Stimulated activated memory B cell treated with anti-CD40 and anti-IgM and Interleukin-4, amounts not matched to agents 10 μg/mL and 1 μg/mL and 100 μg/mL, for 72 hours (primary cell): Measurements from ENCODE around the gene PRR5L.
A peak's percentile ranks its signal among the peaks of the same experiment; 100 is the strongest.

ENCODE experiments used
- ATAC-seq: fragments of 150-1000 bp; cut with Tn5 transposase; 2 replicates; pipeline ENCODE4 v1.10.0; 2021
- H3K27ac Mint-ChIP-seq: one replicate; pipeline ENCODE4 v1.8.0; 2022; ENCODE audit warnings: mild to moderate bottlenecking, mixed read lengths
- H3K27me3 Mint-ChIP-seq: one replicate; pipeline ENCODE4 v1.8.0; 2022; ENCODE audit warnings: mixed read lengths
- H3K36me3 Mint-ChIP-seq: one replicate; pipeline ENCODE4 v1.8.0; 2022; ENCODE audit warnings: mixed read lengths
- H3K4me1 Mint-ChIP-seq: one replicate; pipeline ENCODE4 v1.8.0; 2022; ENCODE audit warnings: mixed read lengths
- H3K4me3 Mint-ChIP-seq: one replicate; pipeline ENCODE4 v1.8.0; 2022; ENCODE audit warnings: mild to moderate bottlenecking, moderate library complexity, mixed read lengths
- H3K9me3 Mint-ChIP-seq: one replicate; pipeline ENCODE4 v1.8.0; 2022; ENCODE audit warnings: mixed read lengths

Gene PRR5L

DNA sequence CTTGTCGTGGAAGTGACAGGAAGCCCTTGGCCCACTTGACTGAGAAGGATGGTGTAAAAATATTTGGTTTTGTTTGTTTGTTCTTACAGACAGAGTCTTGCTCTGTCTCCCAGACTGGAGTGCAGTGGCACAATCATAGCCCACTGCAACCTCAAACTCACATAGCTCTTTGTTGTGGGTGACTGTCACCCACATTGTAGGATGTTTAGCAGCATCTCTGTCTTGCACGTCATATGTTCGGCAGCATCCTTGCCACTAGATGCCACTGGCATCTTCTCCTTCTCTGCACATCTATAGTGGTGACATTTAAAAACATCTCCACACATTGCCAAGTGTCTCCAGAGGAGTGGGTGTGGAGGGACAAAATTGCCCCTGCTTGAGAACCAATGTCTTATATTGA is 56.8 kb downstream of the PRR5L start:
- Mint-ChIP-seq H3K4me1 (peaks cover 62% of the 10 kb centered on the region), H3K4me3 (no peak overlapping the region), H3K27me3 (no peaks in the 10 kb centered on the region), H3K36me3 (no peaks in the 10 kb centered on the region), H3K27ac (peak overlapping the region; percentile 43), H3K9me3 (no peaks in the 10 kb centered on the region)
- no peak for ATAC-seq

DNA sequence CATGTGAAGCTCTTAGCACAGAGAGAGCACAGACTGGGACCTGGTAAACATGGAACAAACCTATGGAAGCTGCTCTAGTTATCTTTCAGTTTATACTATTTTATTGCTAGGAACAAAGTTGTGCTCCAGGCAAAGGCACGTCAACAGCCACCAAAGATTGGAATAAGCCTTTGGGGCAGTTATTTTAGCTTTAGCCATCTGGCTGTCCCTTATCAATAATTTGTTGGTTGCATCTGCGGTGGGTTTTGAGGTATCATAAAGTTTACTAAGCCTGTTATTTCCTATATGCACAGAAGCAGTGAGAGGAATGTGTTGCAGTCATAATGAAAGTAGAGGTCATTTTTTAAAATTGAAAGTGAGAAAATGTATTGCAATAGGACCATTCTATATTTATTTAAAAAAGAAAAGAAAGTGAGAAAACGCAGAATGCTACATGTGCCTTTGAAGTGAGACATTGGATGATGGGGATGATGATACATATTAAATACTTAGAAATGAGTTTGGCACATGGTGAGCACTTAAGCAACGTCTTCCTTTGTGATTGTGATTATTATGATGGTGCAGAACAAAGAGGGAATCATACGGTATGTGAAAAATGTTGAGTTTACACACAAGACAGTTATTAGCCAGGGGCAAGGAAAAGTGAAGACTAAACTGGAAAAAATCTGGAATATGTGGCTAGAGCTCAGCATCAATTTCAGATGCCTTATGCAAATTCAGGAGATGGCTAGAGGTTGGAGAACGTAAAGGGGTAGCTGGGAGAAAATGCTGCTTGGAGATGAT is 58.3 kb downstream of the PRR5L start:
- peak; percentile 59 for ATAC-seq
- no peaks in the 10 kb centered on the region for H3K27me3 Mint-ChIP-seq
- H3K4me3 Mint-ChIP-seq = peak overlapping the region; percentile 47
- H3K9me3 Mint-ChIP-seq = no peaks in the 10 kb centered on the region
- H3K4me1 Mint-ChIP-seq = peaks cover 70% of the 10 kb centered on the region
- H3K36me3 Mint-ChIP-seq = no peaks in the 10 kb centered on the region
- H3K27ac Mint-ChIP-seq = peak overlapping the region; percentile 25

DNA sequence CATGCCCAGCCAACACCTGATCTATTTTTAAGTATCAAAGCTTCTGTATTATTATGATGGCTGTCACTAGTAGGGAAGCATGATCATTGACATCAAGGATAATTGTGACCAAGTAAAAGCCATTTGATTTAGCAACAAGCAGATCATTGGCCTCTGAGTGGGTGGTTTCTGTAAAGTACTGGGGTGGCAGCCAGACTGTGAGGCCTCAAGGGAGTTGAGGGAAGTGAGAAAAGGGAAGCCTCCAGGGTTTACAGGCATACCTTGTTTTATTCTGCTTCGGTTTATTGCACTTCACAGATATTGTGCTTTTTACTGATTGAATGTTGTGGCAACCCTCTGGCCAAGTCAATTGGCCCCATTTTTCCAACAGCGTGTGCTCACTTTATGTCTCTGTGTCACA is 60.1 kb downstream of the PRR5L start:
- Mint-ChIP-seq H3K27ac (peak overlapping the region; percentile 55), H3K36me3 (no peaks in the 10 kb centered on the region), H3K4me3 (peak overlapping the region; percentile 28), H3K27me3 (no peaks in the 10 kb centered on the region), H3K4me1 (peaks cover 75% of the 10 kb centered on the region), H3K9me3 (no peaks in the 10 kb centered on the region)
- ATAC-seq = peak; percentile 95

DNA sequence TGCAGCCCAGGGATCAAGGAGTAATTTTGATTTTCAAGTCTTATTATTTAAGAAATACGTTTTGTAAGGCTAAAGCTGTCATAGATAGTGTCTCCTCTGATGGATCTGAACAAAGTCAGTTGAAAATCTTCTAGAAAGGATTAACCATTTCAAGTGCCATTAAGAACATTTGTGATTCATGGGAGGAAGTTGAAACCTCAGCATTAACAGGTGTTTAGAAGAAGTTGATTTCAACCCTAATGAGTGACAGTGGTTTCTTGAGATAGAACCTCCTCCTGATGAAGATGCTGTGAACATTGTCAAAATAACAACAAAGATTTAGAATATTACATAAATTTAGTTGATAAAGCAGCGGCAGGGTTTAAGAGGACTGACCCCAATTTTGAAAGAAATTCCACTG is 61.7 kb downstream of the PRR5L start:
- Mint-ChIP-seq H3K27me3 (no peaks in the 10 kb centered on the region), H3K27ac (no peak overlapping the region), H3K4me1 (peaks cover 72% of the 10 kb centered on the region), H3K36me3 (no peaks in the 10 kb centered on the region), H3K4me3 (no peak overlapping the region), H3K9me3 (no peaks in the 10 kb centered on the region)
- ATAC-seq = no peak

DNA sequence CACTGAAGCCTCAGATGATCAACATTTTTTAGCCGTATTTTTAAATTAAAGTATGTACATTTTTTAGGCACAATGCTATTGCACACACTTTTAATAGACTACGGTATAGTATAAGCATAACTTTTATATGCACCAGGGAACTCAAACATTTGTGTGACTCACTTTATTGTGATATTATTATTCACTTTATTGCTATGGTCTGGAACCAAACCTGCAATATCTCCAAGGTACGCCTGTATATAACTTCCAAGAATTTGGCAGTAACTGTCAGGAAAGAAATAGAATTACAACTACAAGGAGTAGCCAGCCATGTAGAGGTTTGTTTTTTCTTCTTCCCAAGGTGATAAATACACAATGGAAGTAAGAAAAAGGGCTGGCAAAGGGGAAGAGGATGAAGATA is 62.3 kb downstream of the PRR5L start:
- Mint-ChIP-seq H3K27me3 (no peaks in the 10 kb centered on the region), H3K9me3 (no peaks in the 10 kb centered on the region), H3K27ac (no peak overlapping the region), H3K4me3 (no peak overlapping the region), H3K4me1 (peaks cover 77% of the 10 kb centered on the region), H3K36me3 (no peaks in the 10 kb centered on the region)
- ATAC-seq = no peak

DNA sequence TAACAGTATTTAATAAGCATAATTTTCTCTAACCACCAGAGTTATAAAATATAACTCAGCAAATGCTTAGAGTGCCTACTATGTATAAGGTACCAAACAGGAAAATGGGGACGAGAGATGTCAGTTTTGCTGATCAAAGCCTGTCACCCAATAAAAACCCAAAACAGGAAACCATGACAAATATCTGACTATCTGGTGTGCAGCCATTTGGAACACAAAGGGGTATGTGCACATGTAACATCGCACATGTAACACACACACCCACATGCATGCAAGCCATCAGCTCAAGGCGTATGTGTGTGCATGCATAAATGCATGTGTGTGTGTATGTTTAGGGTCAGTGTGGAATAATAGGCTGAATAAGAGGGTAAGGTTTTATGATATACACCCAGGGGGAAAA is 64.2 kb downstream of the PRR5L start:
- Mint-ChIP-seq H3K9me3 (no peaks in the 10 kb centered on the region), H3K27ac (no peak overlapping the region), H3K27me3 (no peaks in the 10 kb centered on the region), H3K36me3 (no peaks in the 10 kb centered on the region), H3K4me3 (no peak overlapping the region), H3K4me1 (peaks cover 60% of the 10 kb centered on the region)
- ATAC-seq = no peak

DNA sequence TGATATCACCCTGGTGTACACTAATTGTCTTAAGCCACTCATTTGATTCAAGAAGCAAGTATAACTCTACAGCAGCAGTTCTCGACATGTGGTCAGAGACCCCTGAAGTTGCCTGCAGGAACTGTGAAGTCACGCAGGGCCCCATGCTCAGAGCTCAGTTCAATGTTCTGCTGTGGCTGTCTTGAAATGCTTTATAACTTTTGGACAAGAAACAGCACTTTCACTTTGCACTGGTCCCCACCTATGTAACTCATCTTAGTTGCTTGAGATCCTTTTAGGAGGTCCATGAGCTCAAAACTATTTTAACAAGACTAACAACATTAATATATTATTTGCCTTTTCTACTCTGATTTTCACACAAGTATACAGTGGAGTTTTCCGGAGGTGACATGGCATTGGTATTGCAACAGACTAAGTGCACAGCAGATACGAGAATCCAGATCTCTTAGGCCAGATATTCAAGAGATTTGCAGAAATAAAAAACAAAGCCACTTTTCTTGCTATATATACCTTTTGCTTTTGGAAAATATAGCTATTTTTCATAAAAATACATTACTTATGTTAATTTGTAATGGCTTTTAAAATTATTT is 64.8 kb downstream of the PRR5L start:
- no peaks in the 10 kb centered on the region for H3K27me3 Mint-ChIP-seq
- peaks cover 54% of the 10 kb centered on the region for H3K4me1 Mint-ChIP-seq
- H3K4me3 Mint-ChIP-seq = no peak overlapping the region
- H3K27ac Mint-ChIP-seq = no peak overlapping the region
- H3K36me3 Mint-ChIP-seq = no peaks in the 10 kb centered on the region
- no peaks in the 10 kb centered on the region for H3K9me3 Mint-ChIP-seq
- no peak for ATAC-seq

DNA sequence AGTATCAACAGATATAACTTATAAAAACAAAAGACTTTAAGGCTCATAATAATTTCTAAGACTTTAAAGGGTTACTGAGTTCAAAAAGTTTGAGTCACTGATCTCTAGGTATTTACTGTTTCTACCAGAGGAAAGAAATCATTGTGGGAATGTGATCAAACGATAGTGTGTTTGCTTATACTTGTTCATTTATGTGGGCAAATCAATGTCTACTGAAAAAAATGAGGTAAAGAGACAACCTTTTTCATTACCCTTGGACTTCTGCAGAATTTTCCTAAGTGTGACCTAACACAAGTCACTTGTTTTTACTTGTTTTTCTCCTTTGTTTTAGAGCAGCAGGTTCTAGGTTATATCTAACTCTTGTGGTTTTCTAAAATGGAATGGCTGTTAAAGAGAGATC is 65.4 kb downstream of the PRR5L start:
- Mint-ChIP-seq H3K4me1 (peaks cover 49% of the 10 kb centered on the region), H3K27ac (no peak overlapping the region), H3K36me3 (no peaks in the 10 kb centered on the region), H3K9me3 (no peaks in the 10 kb centered on the region), H3K27me3 (no peaks in the 10 kb centered on the region), H3K4me3 (no peak overlapping the region)
- no peak for ATAC-seq

DNA sequence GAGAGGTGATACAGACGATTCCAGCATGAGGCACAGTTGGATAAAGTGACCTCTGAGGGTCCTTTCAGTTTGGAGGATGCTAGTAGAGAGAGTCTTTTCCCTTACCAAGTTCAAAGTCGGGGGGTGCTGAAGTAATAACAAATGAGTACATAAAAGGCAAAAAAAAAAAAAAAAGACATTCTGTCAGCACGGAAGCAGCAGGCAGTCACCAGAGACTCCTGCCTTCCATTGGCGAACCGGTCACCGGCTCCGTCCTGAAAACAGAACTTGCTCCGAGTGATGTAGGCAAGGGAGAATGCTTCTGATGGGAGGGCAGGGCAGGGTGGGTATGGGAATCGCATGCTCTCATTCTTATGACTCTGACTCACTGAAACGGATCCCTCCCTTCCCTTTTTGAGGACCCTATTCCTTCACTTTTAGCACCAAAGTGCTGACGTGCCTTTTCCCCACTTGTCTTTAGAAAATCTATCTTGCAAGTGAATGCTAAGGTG is 65.9 kb downstream of the PRR5L start:
- H3K27me3 Mint-ChIP-seq = no peaks in the 10 kb centered on the region
- no peak for ATAC-seq
- H3K36me3 Mint-ChIP-seq = no peaks in the 10 kb centered on the region
- no peak overlapping the region for H3K27ac Mint-ChIP-seq
- no peaks in the 10 kb centered on the region for H3K9me3 Mint-ChIP-seq
- no peak overlapping the region for H3K4me3 Mint-ChIP-seq
- peaks cover 44% of the 10 kb centered on the region for H3K4me1 Mint-ChIP-seq

DNA sequence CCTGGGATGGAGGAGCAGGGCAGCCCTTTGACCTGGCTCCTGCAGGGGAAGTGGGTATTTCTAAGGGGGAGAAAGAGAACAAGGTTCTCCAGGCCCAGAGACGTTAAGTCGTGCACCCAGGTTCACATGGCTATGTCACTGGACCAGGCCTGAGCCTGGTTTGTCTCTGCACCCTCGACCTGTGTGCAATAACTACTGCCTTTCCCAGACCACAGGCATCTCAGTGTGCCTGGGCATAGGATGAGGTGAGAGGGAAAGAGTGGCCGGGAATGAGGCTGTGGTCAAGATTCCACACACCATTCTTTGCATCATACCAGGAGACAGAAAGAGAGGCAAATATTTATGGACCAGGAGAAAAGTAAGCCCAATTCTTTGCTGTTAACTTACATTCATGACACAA is 66.8 kb downstream of the PRR5L start:
- Mint-ChIP-seq H3K9me3 (no peaks in the 10 kb centered on the region), H3K4me3 (no peak overlapping the region), H3K36me3 (no peaks in the 10 kb centered on the region), H3K27me3 (peaks cover 7% of the 10 kb centered on the region), H3K27ac (no peak overlapping the region), H3K4me1 (peaks cover 34% of the 10 kb centered on the region)
- ATAC-seq = no peak

DNA sequence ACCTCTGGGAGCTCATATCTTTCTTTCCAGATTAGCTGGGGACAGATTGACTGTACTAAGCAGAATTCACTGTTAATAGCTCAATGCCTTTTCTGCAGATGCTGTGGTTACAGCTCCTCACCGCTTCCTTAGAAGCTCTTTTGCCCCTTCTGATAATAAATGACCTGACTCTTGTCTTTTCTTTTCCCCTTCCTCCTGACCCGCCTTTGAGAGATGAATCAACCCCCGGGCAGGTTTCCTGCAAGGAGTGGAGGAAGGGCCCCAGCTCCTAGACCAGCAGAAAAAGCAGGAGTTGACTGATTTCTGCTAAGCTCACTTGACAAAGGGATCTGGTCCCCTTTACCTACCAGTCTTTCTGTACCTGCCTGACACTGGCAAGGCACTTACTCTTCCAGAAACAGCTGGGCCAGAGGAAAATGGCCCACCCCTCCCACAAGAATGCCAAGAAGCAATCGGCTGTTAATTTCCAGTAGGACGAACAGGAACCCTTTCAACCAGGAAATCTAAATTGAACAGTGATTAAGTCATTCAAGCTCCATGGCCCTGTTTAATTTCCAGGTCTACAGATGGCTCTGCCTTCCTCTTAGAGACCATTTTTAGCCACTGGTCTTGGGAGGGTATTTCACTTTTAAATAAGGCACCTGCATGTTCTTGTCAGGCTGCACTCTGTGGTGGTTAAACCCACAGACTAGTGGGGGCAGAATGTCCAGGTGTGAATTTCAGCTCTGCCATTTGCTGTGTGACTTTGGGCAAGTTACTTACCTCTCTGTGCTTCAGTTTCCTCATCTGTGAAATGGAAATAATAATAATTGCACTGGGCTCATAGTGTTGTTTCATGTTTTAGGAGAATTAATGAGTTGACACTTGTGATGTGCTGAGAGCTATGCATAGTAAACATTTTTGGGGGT is 67.5 kb downstream of the PRR5L start:
- Mint-ChIP-seq H3K27ac (no peak overlapping the region), H3K36me3 (no peaks in the 10 kb centered on the region), H3K27me3 (peaks cover 10% of the 10 kb centered on the region), H3K4me3 (no peak overlapping the region), H3K9me3 (no peaks in the 10 kb centered on the region), H3K4me1 (peaks cover 27% of the 10 kb centered on the region)
- ATAC-seq = no peak

DNA sequence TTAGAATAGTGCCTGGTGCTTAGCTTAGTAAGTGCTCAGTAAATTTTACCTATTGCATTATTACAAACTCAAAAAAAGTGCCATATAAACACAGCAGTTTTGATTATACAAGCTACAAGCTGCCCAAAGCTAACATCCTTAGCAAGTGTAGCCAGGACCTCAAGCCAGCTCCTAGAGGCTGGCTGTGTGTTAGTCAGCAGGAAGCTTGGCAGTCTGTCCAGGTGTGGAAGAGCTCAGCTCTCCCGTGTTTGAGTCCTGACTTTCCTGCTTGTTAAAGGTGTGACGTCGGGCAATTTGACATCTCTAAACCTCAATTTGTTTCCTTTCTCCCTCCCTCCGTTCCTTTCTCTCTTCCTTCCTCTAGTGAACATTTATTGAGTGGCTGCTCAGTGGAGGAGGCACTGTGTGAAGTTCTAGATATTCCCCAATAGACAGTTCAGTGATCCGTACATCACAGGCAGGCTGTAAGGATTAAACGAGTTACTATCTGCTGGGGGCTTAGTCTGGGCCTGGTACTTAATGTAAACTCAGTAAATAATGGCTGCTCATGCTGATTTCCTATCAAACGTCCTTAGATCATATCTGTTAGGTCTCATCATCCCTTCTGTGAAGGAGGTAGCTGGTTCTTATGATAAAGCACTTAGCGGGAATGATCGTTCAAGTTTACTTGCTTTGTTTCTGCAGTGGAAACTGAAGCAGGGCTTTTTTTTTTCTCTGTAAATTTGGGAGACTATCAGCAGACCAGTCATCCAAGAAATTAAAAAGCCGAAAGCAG is 68.7 kb downstream of the PRR5L start:
- H3K4me3 Mint-ChIP-seq = no peak overlapping the region
- no peaks in the 10 kb centered on the region for H3K36me3 Mint-ChIP-seq
- no peak for ATAC-seq
- H3K9me3 Mint-ChIP-seq = no peaks in the 10 kb centered on the region
- H3K27me3 Mint-ChIP-seq = peaks cover 10% of the 10 kb centered on the region
- H3K4me1 Mint-ChIP-seq = peaks cover 23% of the 10 kb centered on the region
- H3K27ac Mint-ChIP-seq = no peak overlapping the region

DNA sequence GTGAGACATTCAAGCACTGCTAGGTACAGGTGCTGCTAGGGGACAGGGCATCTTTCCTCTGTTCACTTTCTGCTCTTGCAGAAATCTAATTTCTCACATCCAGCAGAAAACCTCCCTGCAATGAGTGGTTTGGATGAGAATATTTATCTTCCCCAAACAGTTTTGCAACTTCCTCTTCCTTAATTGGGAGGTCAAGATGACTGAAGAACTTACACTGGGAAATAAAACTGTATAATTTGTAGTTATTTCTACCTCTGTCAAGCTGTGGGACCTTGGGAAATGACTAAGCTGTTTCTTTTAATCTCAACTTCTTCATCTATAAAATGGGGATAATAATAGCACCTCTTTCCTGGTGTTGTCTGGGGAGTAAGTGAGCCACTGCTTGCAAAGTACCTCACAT is 69.8 kb downstream of the PRR5L start:
- peaks cover 11% of the 10 kb centered on the region for H3K4me1 Mint-ChIP-seq
- ATAC-seq = no peak
- H3K4me3 Mint-ChIP-seq = no peak overlapping the region
- no peak overlapping the region for H3K27ac Mint-ChIP-seq
- H3K9me3 Mint-ChIP-seq = no peaks in the 10 kb centered on the region
- peaks cover 16% of the 10 kb centered on the region for H3K27me3 Mint-ChIP-seq
- no peaks in the 10 kb centered on the region for H3K36me3 Mint-ChIP-seq

DNA sequence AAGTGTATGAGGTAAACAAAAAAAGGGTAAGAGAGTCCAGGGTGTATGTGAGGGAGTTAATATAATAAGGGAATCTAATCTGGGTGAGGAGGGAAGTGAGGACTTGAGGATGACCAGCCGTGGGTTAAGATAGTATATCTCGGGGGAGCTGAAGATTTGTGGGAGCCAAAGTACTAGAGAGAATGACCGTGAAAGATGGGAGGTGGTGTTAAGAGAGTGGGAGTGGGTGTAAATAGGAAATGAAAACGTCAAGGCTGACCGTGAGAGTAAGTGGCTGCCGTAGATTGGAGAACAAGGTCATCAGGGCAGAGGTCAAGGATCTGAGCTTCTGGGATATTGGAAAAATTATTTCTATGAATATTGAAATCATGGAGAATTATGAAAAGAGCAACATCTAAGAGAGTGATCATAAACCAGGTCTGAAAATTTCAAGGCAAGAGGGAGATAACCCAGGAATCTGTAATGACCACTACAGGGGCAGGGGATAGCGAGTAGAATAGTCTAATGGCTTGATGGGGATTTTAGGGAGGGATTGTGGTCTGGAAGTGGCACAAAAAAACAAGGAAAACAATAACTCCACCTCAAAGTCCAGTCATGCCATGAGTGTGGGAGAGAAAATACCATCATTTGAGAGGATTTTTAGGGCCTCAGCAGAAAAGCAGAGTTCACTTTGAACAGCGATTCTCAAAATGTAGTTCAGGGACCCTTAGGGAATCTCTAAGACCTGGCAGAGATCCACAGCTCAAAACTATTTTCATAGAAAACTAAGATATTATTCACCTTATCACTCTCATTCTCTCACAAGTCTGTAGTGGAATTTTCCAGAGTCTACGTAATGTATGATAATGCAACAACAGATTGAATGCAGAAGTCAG is 72.0 kb downstream of the PRR5L start:
- Mint-ChIP-seq H3K27ac (no peak overlapping the region), H3K9me3 (no peaks in the 10 kb centered on the region), H3K36me3 (no peaks in the 10 kb centered on the region), H3K27me3 (peaks cover 26% of the 10 kb centered on the region), H3K4me1 (peaks cover 6% of the 10 kb centered on the region), H3K4me3 (no peak overlapping the region)
- no peak for ATAC-seq
